Mesenchymal stem cell (in vitro differentiated cells and primary cell): ENCODE data around the gene UBQLN1.

Experiments
- DNase-seq: peaks from one replicate; pipeline ENCODE4 v3.0.0-alpha.2; 2013
- H2AFZ ChIP-seq: one replicate; pipeline ENCODE4 v1.6.1; 2013; ENCODE audit warnings: low read depth, mild to moderate bottlenecking, control low read depth, inconsistent platforms, low read length, moderate library complexity
- H2AK5ac ChIP-seq: 2 replicates; pipeline ENCODE4 v1.6.1; 2013; ENCODE audit warnings: low read length, moderate library complexity, mild to moderate bottlenecking, inconsistent platforms; ENCODE audit not compliant: severe bottlenecking
- H2BK120ac ChIP-seq: one replicate; pipeline ENCODE4 v1.6.1; 2013; ENCODE audit warnings: low read depth, mild to moderate bottlenecking, inconsistent platforms, low read length, moderate library complexity
- H2BK12ac ChIP-seq, 2 experiments: one replicate each; pipeline ENCODE4 v1.6.1; 2013; ENCODE audit warnings: inconsistent platforms in 2 of 2, low read length in 2 of 2, mild to moderate bottlenecking in 2 of 2, moderate library complexity in 2 of 2, control low read depth in 1 of 2
- H2BK15ac ChIP-seq: one replicate; pipeline ENCODE4 v1.6.1; 2013; ENCODE audit warnings: mild to moderate bottlenecking, low read depth, inconsistent platforms; ENCODE audit not compliant: poor library complexity, severe bottlenecking
- H2BK5ac ChIP-seq: 2 replicates; pipeline ENCODE4 v1.6.1; 2013; ENCODE audit warnings: low read depth, mild to moderate bottlenecking, low read length, control low read depth, inconsistent platforms; ENCODE audit not compliant: poor library complexity, severe bottlenecking
- H3K14ac ChIP-seq, 2 experiments: one replicate each; pipeline ENCODE4 v1.6.1; 2013; ENCODE audit warnings: inconsistent platforms in 2 of 2, low read length in 2 of 2, control low read depth in 1 of 2, mild to moderate bottlenecking in 1 of 2, moderate library complexity in 1 of 2
- H3K18ac ChIP-seq, 2 experiments: one replicate each; pipeline ENCODE4 v1.6.1; 2013; ENCODE audit warnings: inconsistent platforms in 2 of 2, low read length in 2 of 2, control low read depth in 1 of 2, low read depth in 1 of 2, mild to moderate bottlenecking in 1 of 2
- H3K23ac ChIP-seq, 2 experiments: one replicate each; pipeline ENCODE4 v1.6.1; 2013; ENCODE audit warnings: inconsistent platforms in 2 of 2, low read length in 2 of 2, mild to moderate bottlenecking in 2 of 2, moderate library complexity in 2 of 2, control low read depth in 1 of 2
- H3K27ac ChIP-seq: 2 replicates; pipeline ENCODE4 v1.5.1; 2013; ENCODE audit warnings: mild to moderate bottlenecking, moderate library complexity, low read length, control low read depth, inconsistent platforms; ENCODE audit not compliant: poor library complexity, severe bottlenecking
- H3K27me3 ChIP-seq, 2 experiments: 2 replicates each; pipeline versions ENCODE4 v1.6.1 to v1.7.0; 2013; ENCODE audit warnings: low read length in 2 of 2, mild to moderate bottlenecking in 2 of 2, moderate library complexity in 2 of 2, control low read depth in 1 of 2, inconsistent platforms in 1 of 2; ENCODE audit not compliant: control insufficient read depth in 1 of 2, insufficient read depth in 1 of 2
- H3K36me3 ChIP-seq, 2 experiments: 2 replicates each; pipeline versions ENCODE4 v1.6.1 to v1.7.0; 2013; ENCODE audit warnings: low read length in 2 of 2, control low read depth in 1 of 2, inconsistent platforms in 1 of 2, low read depth in 1 of 2, mild to moderate bottlenecking in 1 of 2; ENCODE audit not compliant: insufficient read depth in 2 of 2, control insufficient read depth in 1 of 2
- H3K4ac ChIP-seq, 2 experiments: one replicate each; pipeline ENCODE4 v1.6.1; 2013; ENCODE audit warnings: inconsistent platforms in 2 of 2, low read length in 2 of 2, mild to moderate bottlenecking in 2 of 2, moderate library complexity in 2 of 2, control low read depth in 1 of 2, low read depth in 1 of 2
- H3K4me1 ChIP-seq: 2 replicates; pipeline ENCODE4 v1.6.1; 2013; ENCODE audit warnings: low read depth, low read length, control low read depth; ENCODE audit not compliant: control insufficient read depth, insufficient read depth
- H3K4me2 ChIP-seq: 2 replicates; pipeline ENCODE4 v1.6.1; 2013; ENCODE audit warnings: low read length, mild to moderate bottlenecking, inconsistent platforms; ENCODE audit not compliant: poor library complexity, severe bottlenecking
- H3K4me3 ChIP-seq, 2 experiments: 2 replicates each; pipeline versions ENCODE4 v1.5.1 to v1.7.0; 2013; ENCODE audit warnings: low read length in 2 of 2, mild to moderate bottlenecking in 2 of 2, control low read depth in 1 of 2, low read depth in 1 of 2; ENCODE audit not compliant: insufficient read depth in 1 of 2
- H3K79me1 ChIP-seq: replicated peaks from 2 replicates; pipeline ENCODE4 v1.6.1; 2013; ENCODE audit warnings: mild to moderate bottlenecking, control low read depth, low read length, inconsistent platforms; ENCODE audit not compliant: poor library complexity, severe bottlenecking
- H3K9ac ChIP-seq: 2 replicates; pipeline ENCODE4 v1.7.0; 2013; ENCODE audit warnings: mild to moderate bottlenecking, low read length, moderate library complexity
- H3K9me3 ChIP-seq: 2 replicates; pipeline ENCODE4 v1.7.0; 2013; ENCODE audit warnings: mild to moderate bottlenecking, low read length; ENCODE audit not compliant: control insufficient read depth
- H4K8ac ChIP-seq: one replicate; pipeline ENCODE4 v1.6.1; 2013; ENCODE audit warnings: inconsistent platforms, mild to moderate bottlenecking, low read length, moderate library complexity
- H4K91ac ChIP-seq: one replicate; pipeline ENCODE4 v1.6.1; 2013; ENCODE audit warnings: mild to moderate bottlenecking, low read length, inconsistent platforms
- WGBS: methylation state at CpG from one replicate; pipeline ENCODE4 v1.1.7; 2013; ENCODE audit warnings: mixed read lengths; 5-methylcytosine and 5-hydroxymethylcytosine counted together

The UBQLN1 gene

GRCh38 chr9:83625178-83625577 is 82.6 kb downstream of the UBQLN1 start:
- Histone ChIP-seq H2AK5ac (no peak overlapping the region), H4K91ac (no peak overlapping the region), H3K23ac (no peak overlapping the region), H3K4me3 (no peak overlapping the region), H3K79me1 (peaks cover 8% of the 10 kb centered on the region), H3K9me3 (no peaks in the 10 kb centered on the region), H3K18ac (no peak overlapping the region), H3K4ac (no peak overlapping the region), H4K8ac (no peak overlapping the region), H3K4me1 (peaks cover 2% of the 10 kb centered on the region), H3K27me3 (peaks cover 0 to 5% of the 10 kb centered on the region in 2 experiments), H3K27ac (no peak overlapping the region), H2BK15ac (no peak overlapping the region), H2AFZ (no peak overlapping the region), H2BK5ac (no peak overlapping the region), H2BK12ac (no peak overlapping the region), H3K36me3 (peaks cover 22 to 32% of the 10 kb centered on the region in 2 experiments), H2BK120ac (no peak overlapping the region), H3K9ac (no peak overlapping the region), H3K4me2 (no peak overlapping the region), H3K14ac (no peak overlapping the region)
- DNase-seq: no peak
- WGBS: 93% methylated on average over 3 of the region's 3 CpGs

GRCh38 chr9:83623679-83624076 is 84.1 kb downstream of the UBQLN1 start:
- no peak overlapping the region for H2AK5ac ChIP-seq
- peaks cover 1% of the 10 kb centered on the region for H3K79me1 ChIP-seq
- peak overlapping the region; percentile 90 for H4K8ac ChIP-seq
- H3K4me2 ChIP-seq: peak overlapping the region; percentile 63
- H2BK12ac ChIP-seq: no peak overlapping the region
- H3K36me3 ChIP-seq: peaks cover 10 to 19% of the 10 kb centered on the region in 2 experiments
- H3K4me1 ChIP-seq: peaks cover 2% of the 10 kb centered on the region
- no peak overlapping the region for H2BK120ac ChIP-seq
- H2BK15ac ChIP-seq: no peak overlapping the region
- DNase-seq: no peak
- H3K4me3 ChIP-seq: peak overlapping the region; percentile 72 to 85
- peak overlapping the region; percentile 89 for H3K9ac ChIP-seq
- no peak overlapping the region for H3K27ac ChIP-seq
- H3K9me3 ChIP-seq: no peaks in the 10 kb centered on the region
- no peak overlapping the region for H3K4ac ChIP-seq
- WGBS: no CpG with 5 or more reads among the region's 5 CpGs
- no peak overlapping the region for H3K23ac ChIP-seq
- no peak overlapping the region for H3K18ac ChIP-seq
- no peak overlapping the region for H2BK5ac ChIP-seq
- peaks cover 0 to 5% of the 10 kb centered on the region in 2 experiments for H3K27me3 ChIP-seq
- H4K91ac ChIP-seq: no peak overlapping the region
- no peak overlapping the region for H3K14ac ChIP-seq
- peak overlapping the region; percentile 81 for H2AFZ ChIP-seq

- H3K4me3 ChIP-seq: peak within 1 kb of the TSS; percentile 72 to 85
- peak within 1 kb of the TSS; percentile 89 for H3K9ac ChIP-seq
- peak; percentile 62 for DNase-seq
- H4K8ac ChIP-seq: peak within 1 kb of the TSS; percentile 90
- peak within 1 kb of the TSS; percentile 78 for H2BK15ac ChIP-seq
- 1% methylated on average over 53 of the region's 79 CpGs for WGBS
- peaks cover 1% of the 10 kb centered on the region for H3K79me1 ChIP-seq
- H3K18ac ChIP-seq: peak within 1 kb of the TSS in 1 of 2 experiments; percentile 84
- no peak within 1 kb of the TSS for H3K27ac ChIP-seq
- H3K9me3 ChIP-seq: no peaks in the 10 kb centered on the region
- no peak within 1 kb of the TSS for H2BK12ac ChIP-seq
- H2BK120ac ChIP-seq: peak within 1 kb of the TSS; percentile 40
- peak within 1 kb of the TSS; percentile 63 for H3K4me2 ChIP-seq
- peaks cover 8 to 15% of the 10 kb centered on the region in 2 experiments for H3K36me3 ChIP-seq
- H3K14ac ChIP-seq: peak within 1 kb of the TSS in 1 of 2 experiments; percentile 19
- H4K91ac ChIP-seq: peak within 1 kb of the TSS; percentile 27
- H3K4me1 ChIP-seq: peaks cover 2% of the 10 kb centered on the region
- peak within 1 kb of the TSS; percentile 21 for H2BK5ac ChIP-seq
- H3K27me3 ChIP-seq: peaks cover 0 to 5% of the 10 kb centered on the region in 2 experiments
- H2AK5ac ChIP-seq: no peak within 1 kb of the TSS
- no peak within 1 kb of the TSS for H3K23ac ChIP-seq
- H2AFZ ChIP-seq: peak within 1 kb of the TSS; percentile 81
- peak within 1 kb of the TSS; percentile 24 to 61 for H3K4ac ChIP-seq
Measured at GRCh38 chr9:83622939-83623678, 84.6 kb downstream of the UBQLN1 start, which contains the start of gene IDNK. TSS of gene IDNK (plus strand) at chr9:83623143. CDS start at chr9:83623172, 29 bp downstream.

DNA sequence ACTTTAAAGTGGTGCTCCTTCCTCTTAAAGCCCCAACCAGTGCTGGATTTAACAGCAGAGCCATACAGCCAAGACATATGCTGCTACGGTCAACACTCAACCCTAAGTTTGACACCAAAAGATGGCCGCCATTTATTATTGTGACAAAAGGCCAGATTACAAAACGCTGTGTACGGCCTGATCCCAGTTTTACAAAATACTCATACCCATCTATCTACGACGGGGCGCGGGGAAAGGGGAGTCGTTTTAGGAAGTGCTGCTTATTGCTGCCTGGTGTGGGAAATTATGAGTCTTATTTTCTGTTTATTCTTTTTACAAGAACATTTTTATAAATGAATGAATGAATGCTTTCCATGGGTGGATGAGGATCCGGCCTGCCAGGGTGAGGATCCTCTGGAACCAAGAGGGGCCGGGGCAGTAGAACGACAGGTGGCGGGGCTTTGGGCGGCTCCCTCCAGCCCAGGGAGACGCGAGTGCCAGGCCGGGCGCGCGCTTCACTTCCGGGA is 85.3 kb downstream of the UBQLN1 start:
- Histone ChIP-seq H3K4me2 (peak overlapping the region; percentile 63), H2AK5ac (no peak overlapping the region), H2BK12ac (no peak overlapping the region), H3K4me3 (peak overlapping the region; percentile 72 to 85), H2BK15ac (no peak overlapping the region), H3K79me1 (peaks cover 1% of the 10 kb centered on the region), H3K36me3 (peaks cover 5 to 11% of the 10 kb centered on the region in 2 experiments), H3K4me1 (peaks cover 2% of the 10 kb centered on the region), H3K14ac (no peak overlapping the region), H3K18ac (no peak overlapping the region), H3K27ac (no peak overlapping the region), H3K9me3 (no peaks in the 10 kb centered on the region), H3K27me3 (peaks cover 0 to 5% of the 10 kb centered on the region in 2 experiments), H3K9ac (peak overlapping the region; percentile 89), H3K4ac (peak overlapping the region in 1 of 2 experiments; percentile 24), H2AFZ (no peak overlapping the region), H2BK5ac (peak overlapping the region; percentile 21), H3K23ac (no peak overlapping the region), H4K8ac (no peak overlapping the region), H2BK120ac (no peak overlapping the region), H4K91ac (no peak overlapping the region)
- no peak for DNase-seq
- 13% methylated on average over 15 of the region's 21 CpGs for WGBS
